HG03439 (cell line): ENCODE measurements around the gene SEMA6B.

ENCODE experiments used
- ATAC-seq: cut with Tn5 transposase; IDR thresholded peaks from one replicate; pipeline ENCODE4 v1.9.1; 2021; ENCODE audit warnings: mild to moderate bottlenecking, moderate library complexity; ENCODE audit not compliant: unreplicated experiment

SEMA6B gene

GRCh38 chr19:4495471-4495870 is 64.0 kb downstream of the SEMA6B start:
- no peak for ATAC-seq

- ATAC-seq = no peak
Observed at GRCh38 chr19:4494691-4495064, 64.8 kb downstream of the SEMA6B start.

- ATAC-seq = no peak
Observed at GRCh38 chr19:4493929-4494690, 65.4 kb downstream of the SEMA6B start.

- ATAC-seq = no peak
Observed at GRCh38 chr19:4493104-4493928, 66.2 kb downstream of the SEMA6B start.
